HG03159 (cell line): ENCODE measurements around the gene ECE1.

ENCODE experiments used
- ATAC-seq: cut with Tn5 transposase; IDR thresholded peaks from one replicate; pipeline ENCODE4 v1.9.1; 2021; ENCODE audit warnings: mild to moderate bottlenecking, moderate library complexity; ENCODE audit not compliant: unreplicated experiment

Gene ECE1

DNA sequence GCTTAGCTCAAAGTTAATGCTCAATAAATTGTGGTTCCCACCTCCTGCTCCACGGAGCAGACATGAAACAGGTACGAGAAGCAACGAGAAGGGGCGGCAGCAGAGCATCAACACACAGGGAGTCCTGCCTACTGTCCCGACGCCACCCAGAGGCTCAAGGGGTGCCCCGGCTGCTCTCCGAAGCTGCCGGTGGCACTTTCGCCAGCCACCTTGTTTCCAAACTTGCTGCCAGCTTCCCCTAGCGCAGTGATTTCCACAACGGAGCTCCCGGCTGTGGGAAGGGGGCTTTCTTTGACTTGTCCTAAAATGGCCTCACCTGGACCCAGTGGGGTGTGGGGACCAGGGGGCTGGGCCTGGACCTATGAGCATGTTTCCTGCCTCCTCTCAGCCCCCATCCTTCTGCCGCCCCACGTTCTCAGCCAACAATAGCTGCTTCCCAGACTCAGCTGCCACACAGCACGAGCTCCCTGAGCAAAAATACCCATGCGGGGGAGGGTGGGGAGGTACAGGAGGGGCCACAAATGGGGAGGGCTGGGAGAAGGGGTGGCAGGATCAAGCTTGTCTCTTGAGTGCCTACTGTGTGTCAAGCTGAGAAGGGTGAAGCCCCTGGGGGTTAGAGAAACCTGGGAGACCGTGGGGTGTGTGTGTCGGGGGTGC, 35.6 kb upstream of the ECE1 start:
- ATAC-seq, result no peak

DNA sequence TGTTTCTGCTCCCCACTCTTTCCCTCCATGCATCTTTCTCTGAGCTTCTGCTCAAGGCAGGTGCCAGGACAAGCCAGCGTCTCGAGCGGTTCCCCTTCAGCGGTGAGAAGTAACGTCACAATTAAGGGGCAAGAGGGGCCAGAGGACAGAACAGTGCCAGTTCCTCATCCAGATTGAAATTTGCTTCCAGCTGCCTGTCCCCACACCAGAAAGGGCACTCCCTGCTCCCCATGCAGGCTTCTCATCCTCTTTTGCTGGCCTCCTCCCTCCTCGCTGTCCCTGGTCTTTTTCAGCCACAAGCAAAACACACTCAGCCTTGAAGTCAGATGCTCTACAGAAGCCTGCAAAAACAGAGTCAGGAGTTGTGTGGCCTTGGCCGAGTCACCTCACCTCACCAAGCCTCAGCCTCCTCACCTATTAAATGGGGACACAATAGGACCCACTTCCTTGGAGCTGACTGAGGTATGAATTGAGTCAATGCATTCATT, 35.0 kb upstream of the ECE1 start:
- ATAC-seq, result no peak

DNA sequence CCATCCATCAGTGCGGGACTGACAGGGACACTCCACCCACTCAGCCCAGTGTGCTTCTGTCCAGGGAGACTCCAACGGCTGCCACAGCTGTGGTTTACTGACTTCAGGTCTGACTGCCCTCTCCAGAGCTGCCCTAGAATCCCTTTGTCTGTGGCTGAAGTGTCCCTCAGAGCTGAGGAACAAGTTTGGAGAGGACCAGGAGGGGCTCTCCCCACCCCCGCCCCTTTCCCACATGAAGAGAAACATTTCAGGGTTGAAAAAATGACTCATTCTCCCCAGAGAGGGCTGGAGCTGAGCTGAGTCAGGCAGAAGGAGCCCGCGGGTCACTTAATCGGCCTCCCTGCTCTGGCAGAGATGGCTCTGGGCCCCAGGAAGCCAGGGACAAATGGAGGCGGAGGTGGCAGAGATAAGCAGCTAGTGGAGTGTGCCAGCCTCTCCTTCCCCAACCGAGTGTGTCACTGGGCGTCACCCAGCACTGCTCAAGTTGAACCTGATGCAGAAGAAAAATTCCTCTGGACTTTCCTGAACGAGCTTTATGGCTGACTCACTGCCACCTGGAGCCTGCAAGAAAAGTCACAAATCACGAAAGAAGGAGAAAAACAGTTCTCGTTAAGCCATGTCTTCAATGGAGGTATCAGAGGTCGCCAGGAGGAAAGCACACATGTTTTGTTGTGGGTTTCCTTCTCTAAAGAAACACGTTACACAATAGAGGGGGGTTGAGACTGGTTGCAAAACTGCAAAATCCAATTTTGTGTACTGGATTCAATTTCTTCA, 34.3 kb upstream of the ECE1 start:
- no peak for ATAC-seq

DNA sequence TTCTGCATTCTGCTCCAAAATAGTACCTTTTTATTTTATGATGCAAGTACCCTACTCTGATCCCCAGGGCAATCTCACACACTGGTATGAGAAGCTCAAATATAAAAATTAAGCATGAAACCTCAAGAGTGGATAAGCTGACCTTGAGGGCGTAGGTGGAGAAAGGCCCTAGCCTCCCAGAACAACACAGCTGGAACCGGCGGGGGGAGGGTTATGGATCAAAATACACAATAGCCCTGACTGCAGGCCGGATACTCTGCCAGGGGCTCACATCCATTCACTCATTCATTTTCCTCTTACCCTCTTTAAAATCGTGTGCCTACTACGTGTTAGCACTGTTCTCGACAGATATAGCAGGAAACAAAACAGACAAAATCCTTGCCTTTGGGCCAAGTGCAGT, 32.8 kb upstream of the ECE1 start:
- ATAC-seq, result no peak

DNA sequence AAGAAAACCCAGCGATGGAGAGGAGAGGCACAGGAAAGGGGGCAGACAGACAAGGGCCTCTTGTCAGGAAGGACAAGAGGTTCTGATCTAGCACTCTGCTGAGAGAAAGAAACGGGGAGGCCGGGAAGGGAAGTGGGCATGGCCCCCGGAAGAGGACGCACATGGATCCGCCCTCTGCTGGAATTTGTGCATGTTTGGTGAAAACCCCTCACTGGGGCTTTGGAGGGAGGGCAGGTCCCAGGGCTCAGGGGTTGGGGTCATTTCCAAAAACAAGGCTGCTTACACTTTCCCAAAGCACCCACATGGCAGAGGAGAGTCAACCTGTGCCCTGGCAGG, 32.4 kb upstream of the ECE1 start:
- ATAC-seq, result no peak

DNA sequence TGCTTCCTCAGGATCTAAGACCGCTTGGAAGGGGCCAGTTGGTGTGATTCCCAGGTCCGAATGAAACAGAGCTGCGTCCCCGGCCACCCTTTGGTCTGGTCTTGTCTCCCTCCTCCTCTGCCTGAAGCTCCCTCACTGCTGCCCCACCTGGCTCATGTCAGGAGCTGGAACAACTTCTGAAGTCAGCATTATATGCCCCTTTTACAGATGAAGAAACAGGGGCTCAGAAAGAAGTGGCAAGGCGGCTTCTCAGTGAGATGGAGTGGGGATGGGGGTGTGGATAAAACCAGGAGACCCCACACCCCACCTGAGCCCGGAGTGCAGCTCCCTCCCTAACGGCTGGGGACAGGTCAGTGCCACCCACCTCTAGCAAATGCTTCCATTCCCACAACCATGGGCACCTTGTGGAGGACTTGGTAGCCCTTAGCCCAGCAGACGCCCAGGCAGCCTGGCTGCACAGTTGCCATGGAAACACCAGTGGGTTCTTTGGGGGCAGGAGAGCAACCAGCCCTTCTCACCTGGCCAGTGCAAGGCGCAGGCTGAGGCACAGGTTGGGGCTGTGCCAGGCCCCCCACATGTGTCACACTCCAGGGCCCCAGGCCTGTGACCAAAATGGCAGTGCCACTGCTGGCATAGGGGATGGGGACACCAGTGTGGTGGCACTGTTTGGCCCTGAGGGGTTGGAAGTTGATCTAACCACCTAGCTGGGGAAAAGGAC, 31.9 kb upstream of the ECE1 start:
- no peak for ATAC-seq

DNA sequence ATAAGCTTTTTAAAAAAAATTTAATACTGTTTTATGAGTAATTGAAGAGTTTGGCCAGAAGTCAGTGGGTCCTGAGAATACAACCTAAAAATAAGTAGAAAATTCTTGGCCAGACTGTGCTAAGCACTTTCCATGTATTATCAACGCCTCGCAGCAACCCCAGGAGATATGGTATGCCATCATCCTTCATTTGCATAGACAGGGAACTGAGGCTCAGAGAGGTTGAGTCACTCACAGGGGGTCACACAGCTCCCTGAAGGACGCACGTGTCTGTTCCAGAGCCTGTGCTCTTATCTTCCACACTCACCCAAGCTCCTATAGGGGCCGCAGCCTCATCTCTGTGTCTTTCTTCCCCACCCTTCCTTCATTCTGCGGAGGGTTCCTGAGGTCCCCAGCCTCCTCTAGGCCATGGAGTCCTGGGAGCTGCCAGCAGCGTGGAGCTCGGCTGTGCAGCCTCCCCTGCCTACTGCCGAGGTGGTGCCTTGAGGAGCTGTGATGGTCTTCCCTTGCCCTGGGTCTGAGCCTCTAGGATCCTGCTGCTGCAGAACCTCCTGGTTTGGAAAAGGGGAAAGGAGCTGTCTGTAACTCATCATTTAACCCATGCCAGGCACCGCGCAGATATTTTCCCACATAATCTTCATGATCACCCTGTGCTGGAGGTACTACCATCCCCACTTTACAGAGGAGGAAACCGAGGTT, 30.3 kb upstream of the ECE1 start:
- no peak for ATAC-seq

DNA sequence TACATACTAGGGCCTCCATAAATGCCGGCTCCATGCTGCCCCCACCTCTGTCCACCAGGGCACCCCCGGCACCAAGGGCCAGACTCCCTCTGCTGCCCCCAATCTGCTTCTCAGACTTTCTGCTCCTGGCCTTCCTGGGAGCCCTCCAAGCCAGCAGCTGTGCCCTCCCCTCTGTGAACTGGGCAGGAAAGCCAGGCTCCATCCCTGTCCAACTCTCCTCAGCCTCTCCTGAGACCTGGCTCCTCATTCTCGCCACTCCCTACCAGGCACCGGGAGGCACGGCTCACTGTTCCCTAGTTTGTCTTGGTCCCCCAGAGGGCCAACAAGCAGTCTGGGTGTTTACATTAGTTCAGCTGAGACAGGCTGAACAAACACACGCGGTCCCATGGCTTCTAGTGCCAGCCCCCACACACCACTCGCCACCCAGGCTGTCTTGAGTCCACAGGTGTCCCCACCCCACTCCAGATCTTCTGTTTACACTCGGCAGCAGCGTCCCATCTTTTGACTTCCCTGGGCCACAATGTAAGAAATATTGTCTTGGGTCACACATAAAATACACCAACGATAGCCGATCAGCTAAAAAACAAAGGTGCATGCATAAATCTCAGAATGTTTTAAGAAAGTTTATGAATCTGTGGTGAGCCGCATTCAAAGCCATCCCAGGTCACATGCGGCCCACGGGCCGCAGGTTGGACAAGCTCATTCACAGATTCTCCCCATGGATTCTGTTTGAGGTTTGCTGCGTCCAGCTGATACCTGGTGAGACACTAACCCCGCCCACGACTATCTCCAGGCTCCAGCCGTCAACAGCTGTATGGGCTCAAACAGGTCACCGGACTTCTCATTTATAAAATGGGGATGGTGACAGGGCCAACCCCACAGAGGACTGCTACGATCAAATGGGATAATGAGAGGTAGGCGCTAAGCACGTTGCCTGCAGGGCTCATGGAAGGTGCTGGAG, 29.5 kb upstream of the ECE1 start:
- no peak for ATAC-seq

DNA sequence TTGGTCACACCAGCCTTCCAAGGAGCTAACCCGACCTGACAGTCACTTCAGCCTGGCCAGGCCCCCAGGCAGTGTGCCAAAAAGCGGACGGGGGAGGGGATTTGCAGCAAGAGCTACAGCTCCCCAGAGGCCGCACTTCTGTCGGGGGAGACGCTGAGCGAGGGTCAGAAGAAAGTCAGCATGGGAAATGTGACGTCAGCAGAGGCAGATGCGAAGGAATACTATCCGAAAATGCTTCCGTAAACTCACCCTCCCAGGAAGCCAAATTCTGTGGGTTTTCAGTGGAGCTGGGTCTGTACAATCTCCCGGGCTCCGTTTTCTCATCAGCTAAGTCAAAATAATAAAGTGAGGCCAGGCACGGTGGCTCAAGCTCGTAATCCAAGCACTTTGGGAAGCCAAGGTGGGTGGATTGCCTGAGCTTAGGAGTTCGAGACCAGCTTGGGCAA, 28.5 kb upstream of the ECE1 start:
- no peak for ATAC-seq

DNA sequence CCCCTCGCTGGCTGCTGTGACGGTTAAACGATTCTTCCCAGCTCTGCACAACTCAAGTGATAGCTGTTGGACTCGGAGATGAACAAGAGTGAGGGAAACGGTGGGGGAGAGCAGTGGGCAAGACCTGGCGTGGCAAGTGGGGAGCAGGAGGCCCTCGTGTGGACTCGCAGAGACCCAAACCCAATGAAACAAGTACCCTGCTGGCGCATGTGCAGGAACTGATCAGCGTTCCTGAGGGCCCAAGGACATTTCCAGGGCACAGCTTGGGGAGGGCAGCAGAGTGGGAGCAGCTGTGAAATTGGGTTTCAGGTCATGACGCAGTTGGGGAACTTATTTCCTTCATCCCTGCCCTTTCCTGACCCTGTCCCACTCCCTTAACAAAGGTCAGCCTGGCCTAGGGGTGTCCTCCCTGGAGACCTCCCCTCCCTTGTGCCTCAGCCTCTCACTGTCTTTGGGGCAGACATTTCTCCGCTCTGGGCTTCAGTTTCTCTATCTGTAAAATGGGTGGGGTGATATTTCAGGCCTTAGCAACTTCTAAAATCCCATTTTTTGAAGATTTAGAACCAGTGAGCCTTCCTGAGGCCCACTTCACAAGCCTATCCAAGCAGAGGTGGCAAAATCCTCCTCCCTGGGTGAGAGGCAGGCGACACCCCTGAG, 27.9 kb upstream of the ECE1 start:
- ATAC-seq, result no peak

DNA sequence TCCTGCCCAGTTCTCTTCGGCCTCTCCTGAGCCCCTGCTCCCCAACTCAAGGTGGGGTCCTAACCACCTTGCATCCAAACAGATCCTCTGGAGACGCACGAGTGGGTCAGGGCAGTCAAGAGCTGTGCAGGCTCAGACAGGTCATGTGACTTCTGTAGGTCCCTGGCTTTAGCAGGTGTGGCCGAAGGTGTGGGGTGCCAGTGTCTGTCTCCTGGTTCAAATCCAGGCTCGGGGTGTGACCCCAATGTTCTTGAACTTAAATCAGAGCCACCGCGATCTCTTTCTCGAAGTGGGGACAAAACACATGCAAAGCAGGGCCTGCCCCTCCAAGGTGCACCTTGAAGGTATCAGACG, 27.4 kb upstream of the ECE1 start:
- no peak for ATAC-seq

DNA sequence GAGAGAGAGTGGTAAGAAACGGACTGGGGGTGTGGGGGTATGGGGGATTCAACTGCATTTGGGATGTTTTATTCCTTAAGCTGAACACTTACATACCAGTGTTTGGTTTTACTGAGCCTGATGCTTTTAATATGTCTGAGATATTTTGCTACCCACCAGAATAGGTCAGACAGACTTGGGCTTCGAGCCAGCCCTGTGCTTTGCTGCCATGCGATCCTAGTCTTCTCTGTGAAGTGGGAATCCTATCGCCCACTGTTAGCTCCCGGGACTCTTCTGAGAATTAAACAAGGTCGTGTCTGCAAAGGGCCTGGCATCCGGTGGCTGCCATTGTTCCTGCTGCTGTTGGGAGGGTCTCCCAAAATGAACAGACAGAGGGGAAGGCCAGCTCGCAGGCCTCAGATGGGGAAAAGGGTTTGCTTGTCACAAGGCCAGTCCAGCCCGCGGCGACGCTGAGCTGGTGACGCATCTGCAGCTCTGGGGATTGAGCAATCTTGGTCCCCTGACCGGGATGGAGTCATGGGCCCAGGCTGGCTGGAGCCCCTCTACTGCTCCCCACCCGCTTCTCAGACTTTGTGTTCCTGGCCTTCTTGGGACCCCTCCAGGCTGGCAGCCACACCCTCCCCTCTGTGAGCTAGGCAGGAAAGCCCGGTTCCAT, 26.9 kb upstream of the ECE1 start:
- no peak for ATAC-seq

DNA sequence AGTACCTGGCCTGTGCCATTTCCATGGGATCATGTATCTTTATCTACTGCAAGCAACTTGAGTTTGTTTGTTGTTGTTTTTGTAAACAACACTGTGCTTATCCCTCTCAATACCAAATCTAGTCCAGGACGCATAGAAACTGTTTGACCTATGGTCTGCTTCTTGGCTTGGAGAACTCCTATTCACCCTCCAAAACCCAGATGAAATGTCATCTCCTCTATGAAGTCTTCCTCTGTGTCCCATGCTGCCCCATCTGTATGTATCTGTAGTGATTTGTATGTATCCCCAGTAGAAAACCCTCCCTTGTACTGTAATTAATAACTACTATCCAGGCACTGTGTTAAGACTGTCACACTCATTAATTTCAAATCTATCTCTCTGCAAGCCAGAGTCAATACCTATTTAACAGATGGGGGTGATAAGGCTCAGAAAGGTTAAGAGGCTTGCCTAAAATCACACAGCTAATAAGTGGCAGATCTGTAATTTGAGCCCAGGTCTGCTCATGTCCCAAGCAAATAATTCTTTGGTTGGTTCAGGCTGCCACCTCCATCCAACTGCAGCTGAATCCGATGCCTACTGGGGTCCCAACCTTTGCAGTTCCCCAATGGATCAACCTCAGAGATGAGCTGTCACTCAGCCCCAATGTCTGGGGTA, 24.6 kb upstream of the ECE1 start:
- ATAC-seq, result no peak

DNA sequence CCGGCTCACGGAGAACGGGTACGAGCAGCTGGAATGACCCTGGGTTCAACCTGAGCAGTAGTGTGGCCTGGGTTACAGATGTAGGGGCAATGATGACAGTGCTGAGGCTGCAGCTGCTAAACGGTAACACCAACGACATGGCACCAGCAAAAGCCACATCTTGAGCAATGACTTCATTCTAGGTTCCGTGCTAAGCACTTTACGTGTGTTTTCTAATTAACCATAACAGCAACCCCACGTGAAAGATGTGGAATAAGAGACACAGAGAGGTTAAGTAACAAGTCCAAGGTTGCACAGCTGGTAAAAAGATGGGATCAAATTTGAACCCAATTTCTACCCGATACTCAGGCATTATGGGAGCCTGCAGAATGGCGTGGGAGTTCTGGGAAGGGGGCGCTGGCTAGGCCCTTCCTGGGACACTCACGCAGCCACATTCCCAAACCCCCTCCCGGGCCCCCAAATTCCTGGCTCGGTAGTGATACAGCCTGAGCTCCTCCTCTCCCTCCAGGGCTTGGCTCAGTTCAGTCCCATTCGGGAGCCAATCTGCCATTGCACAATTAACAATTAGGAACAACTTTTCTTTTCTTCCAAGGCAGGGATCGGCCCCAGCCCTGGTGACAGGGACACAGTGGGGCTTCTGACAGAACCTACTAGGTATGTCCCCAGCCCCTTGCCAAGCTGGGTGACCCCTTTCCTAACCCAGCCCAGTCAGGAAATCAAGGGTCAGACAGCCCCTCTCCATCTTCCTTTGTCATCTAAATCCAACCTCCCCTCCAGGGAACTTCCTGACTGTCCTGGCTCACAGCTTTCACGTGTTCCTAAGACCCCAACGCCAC, 23.8 kb upstream of the ECE1 start:
- ATAC-seq, result no peak

DNA sequence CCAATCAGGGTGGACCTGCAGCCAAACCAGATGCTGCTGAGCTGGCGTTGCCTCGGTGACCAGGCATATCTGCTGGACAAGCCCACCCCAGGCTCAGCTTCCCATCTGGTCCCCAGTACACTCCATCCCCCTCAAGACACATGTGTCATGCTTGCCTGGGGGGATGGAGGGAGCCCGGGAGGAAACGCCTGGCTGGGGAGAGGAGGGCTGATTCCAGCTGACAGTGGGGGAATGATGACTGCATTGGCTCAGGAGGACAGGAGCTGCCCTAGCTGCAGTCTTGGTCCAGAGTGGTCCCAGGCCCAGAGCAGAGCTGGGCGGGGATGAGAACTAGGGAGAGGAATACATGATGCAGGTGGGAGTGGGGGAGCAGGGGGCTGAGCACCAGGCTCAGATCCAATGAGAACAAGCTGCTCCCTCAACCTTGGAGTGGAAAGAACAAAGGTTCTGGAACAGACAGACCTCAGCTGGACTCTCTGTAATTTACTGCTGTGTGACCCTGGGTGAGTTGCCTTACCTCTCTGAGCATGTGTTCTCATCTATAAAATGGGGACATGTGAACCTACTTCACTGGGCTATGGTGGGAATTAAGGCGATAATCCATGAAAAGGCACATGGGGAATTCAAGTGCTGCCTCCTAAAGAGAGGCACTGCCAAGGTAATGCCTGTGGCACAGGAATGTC, 23.1 kb upstream of the ECE1 start:
- ATAC-seq, result no peak

DNA sequence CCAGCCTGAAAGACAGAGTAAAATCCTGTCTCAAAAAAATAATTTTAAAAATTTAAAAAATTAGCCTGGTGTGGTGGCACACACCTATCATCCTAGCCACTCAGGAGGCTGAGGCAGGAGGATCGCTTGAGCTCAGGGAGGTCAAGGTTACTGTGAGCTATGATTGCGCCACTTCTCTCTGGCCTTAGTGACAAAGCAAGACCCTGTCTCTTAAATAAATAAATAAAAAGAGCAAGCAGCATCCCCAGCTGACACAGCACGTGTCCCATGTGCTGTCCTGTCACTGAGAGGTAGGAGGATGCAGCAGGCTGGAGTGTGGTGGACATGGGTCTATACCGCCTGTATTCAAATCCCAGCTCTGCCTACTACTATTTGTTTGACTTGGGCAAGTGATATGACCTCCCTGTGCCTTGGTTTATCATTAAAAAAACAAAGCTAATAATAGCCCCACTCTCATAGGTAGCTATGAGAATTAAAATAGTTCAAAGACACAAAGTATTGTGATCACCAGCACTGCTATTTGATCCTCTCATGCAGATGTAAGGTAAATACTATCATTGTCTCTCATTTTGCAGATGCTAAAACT, 22.2 kb upstream of the ECE1 start:
- ATAC-seq, result no peak

DNA sequence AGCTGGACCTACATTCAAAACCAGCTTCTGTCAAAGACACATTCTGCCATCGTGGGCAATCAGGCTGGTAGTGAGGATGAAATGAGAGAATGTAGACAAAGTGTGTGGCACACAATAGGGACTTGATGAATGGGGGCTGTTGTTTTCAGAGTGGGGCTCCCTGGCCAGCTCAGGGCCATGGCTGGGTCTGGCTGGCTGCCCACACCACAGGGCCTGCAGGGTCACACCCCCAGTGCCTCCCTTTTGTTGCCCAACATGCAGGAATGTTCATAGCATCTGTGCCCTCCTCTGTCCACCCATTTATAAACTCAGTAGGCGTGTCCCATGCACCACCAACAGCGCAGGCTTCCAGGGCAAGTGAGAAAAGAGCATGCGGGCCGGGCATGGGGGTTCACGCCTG, 20.8 kb upstream of the ECE1 start:
- no peak for ATAC-seq
